Hematopoietic multipotent progenitor cell treated with erythropoietin and hydrocortisone succinate and interleukin-3 and kit ligand, for 6 days (in vitro differentiated cells): ENCODE measurements around the gene CRYBG2.

Source experiments
- DNase-seq: peaks from one replicate; pipeline ENCODE4 v3.0.0-alpha.2; 2015

Gene CRYBG2

DNA sequence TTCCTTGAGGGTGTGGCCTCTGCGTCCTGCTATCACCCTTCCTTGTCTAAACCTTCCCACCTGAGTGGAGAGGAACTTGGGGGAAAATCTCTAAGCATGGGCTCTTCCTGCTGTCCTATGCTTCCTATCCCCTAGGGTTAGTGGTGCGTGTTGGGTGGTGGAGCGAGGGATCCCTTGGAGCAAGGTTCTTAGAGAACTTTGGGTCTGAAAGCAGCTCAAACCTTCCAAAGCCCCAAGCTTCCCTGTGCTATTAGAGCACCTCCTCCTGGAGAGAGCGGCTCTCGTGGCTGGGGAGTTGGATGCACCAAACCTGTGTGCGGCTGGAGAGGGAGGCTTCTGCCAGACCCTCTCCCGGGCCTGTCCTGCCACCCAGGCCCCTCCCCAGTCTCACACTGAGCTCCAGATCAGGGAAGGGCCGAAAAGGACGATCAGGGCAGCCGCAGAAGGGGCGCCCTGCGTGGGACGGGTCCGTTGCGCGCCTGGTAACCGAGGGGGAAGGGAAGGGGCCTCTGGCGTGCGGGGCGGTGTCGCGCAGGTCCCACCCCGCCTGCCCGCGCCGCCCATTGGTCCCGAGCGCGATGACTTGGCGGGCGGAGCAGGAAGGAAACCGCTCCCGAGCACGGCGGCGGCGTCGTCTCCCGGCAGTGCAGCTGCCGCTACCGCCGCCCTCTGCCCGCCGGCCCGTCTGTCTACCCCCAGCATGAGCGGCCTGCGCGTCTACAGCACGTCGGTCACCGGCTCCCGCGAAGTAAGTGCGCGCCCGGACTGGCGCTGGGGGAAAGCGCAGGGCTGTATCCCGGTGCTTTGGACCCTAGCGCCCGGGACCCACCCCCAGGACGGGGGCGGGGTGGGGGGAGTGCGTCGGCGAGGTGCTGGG lies 74.2 kb downstream of the CRYBG2 start, which contains the start of gene SH3BGRL3:
TSS of gene SH3BGRL3 (plus strand) at position 631 of the 877 bp plus-strand sequence. CDS start at position 701, 70 bp downstream.
- DNase-seq: peak; percentile 92

DNA sequence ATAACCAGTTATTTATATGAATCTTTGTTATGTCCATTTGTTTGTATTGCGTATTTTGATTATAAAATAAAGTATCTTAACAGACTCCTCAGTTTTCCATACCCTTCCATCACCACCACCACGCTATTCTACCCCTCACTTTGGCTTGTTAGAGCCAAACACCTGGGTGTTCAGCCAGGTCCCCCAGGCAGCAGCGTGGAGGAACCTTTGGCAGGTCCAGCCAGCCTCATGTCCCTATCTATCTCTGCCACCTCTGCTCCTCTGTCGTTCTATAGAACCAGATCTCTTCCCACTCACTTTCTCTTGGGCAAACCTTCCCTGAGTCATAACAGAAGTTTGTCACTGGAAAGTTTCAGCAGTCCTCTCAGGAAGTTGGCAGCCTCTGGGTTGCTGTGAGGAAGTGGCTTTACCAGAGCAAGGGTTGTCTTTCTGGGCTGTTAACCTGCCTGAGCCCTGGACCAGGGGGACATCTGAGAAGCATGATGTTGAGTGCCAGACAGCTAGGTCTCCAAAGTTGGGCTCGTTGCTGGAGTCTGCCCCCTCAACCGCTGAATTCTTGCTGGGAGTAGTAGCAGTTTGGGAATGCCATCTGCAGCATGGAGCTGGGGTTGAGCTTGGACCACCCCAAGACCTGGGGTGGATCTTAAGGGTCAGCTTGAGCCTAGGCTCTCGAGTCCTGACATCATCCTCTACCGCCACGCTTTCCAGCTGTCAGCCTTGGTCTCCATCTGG lies 75.0 kb downstream of the CRYBG2 start:
- DNase-seq: peak; percentile 54

GRCh38 chr1:26278303-26278702 lies 75.6 kb downstream of the CRYBG2 start:
- peak; percentile 76 for DNase-seq

GRCh38 chr1:26277719-26278118 lies 76.2 kb downstream of the CRYBG2 start:
- DNase-seq: no peak

- no peak for DNase-seq
These were observed 76.7 kb downstream of the CRYBG2 start for GRCh38 chr1:26277261-26277661.

GRCh38 chr1:26276432-26276838 lies 77.5 kb downstream of the CRYBG2 start:
- no peak for DNase-seq

DNA sequence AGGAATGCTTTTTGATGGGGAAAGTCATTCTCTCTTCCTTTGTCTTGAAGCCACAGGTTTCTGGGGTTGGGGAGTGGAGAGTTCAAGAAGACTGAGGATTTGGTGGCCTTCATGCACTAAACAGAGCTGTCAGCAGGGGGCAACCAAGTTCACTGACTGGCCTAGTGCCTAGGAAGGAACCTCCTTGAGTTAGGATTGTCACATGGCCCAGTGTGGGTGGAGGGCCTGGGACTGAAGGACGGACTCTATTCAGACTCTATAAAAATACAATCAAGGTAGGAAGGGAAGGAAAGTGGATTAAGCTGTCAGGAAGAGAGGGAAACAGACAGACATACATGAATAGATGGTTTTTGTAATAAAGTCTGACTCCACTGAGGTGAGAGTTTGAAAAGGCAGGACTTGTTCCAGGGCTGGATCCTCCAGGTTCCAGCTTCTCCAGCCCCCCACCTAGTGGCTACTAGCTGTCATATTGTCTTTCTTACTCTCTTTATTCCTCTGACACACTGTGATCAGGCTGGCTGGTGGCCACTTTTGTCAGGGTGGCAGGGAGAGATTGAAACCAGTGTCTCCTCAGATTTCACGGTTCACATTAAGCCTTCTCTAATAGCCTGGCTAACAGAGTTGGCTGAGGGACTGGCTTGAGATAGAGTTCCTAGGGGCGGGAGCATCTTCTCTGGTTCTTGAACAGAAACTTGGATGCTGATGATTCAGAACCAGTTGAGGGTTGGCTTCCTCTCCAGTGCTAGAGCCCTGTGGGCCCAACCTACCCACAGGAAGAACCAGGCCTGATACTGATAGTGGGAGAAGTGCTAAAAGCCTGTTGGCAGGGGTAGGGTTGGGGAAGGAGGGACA lies 78.1 kb downstream of the CRYBG2 start:
- DNase-seq: peak; percentile 94

DNA sequence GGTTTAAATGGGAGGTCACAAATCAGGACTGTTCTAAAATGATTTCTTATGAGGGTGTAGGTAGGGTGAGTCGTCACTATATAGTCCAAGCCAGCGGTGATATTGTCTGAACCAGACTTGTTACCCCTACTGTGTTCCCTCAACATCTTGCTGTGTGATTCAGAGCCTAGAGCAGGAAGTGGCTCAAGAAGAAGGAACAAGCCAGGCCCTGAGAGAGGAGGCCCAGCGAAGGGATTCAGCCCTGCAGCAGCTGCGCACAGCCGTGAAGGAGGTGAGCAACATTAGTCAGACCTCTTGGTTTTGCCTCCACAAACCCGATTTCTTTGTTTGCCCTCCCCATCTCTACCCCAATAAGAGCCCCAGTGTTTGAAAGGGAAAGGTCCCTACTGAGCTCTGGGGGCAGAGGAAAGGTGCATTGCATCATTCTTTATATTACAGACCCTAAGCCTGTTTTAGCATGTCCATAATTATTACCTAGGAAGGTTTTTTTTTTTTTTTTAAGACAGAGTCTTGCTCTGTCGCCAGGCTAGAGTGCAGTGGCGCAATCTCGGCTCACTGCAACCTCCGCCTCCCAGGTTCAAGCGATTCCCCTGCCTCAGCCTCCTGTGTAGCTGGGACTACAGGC lies 79.0 kb downstream of the CRYBG2 start:
- peak; percentile 45 for DNase-seq
